ENCODE data around the gene AP3S2.
A peak's percentile ranks its signal among the peaks of the same experiment; 100 is the strongest.

AP3S2 gene

GRCh38 chr15:89823836-89824606, 69.8 kb downstream of the AP3S2 start:
- peak overlapping the region in 19 of 21 experiments; percentile 15 to 87 (median 70) for H3K27ac ChIP-seq
- no peak overlapping the region for H3K4me3 ChIP-seq

GRCh38 chr15:89822951-89823711, 70.7 kb downstream of the AP3S2 start:
- H3K4me3 ChIP-seq: no peak overlapping the region
- H3K27ac ChIP-seq: peak overlapping the region in 20 of 21 experiments; percentile 15 to 87 (median 71)

DNA sequence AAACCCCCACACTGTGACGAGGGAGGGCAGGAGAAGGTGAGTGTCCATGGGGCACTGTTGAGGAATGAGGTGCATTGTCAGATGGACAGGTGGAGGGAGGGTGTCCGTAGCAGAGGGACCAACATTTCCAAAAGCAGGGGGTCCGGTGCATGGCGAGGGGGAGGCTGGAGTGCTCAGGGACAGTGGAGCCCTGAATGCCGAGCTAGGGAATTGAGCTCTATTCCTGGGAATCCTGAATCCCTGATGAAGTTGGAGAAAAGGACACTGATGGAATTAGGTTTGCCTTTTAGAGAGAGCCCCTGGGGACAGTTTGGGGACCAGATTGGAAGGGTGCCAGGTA, 71.2 kb downstream of the AP3S2 start:
- Histone ChIP-seq H3K4me3 (no peak overlapping the region), H3K27ac (peak overlapping the region in 17 of 21 experiments; percentile 45 to 87 (median 70))

GRCh38 chr15:89822026-89822425, 71.8 kb downstream of the AP3S2 start:
- Histone ChIP-seq H3K4me3 (no peak overlapping the region), H3K27ac (peak overlapping the region in 15 of 21 experiments; percentile 45 to 87 (median 70))

DNA sequence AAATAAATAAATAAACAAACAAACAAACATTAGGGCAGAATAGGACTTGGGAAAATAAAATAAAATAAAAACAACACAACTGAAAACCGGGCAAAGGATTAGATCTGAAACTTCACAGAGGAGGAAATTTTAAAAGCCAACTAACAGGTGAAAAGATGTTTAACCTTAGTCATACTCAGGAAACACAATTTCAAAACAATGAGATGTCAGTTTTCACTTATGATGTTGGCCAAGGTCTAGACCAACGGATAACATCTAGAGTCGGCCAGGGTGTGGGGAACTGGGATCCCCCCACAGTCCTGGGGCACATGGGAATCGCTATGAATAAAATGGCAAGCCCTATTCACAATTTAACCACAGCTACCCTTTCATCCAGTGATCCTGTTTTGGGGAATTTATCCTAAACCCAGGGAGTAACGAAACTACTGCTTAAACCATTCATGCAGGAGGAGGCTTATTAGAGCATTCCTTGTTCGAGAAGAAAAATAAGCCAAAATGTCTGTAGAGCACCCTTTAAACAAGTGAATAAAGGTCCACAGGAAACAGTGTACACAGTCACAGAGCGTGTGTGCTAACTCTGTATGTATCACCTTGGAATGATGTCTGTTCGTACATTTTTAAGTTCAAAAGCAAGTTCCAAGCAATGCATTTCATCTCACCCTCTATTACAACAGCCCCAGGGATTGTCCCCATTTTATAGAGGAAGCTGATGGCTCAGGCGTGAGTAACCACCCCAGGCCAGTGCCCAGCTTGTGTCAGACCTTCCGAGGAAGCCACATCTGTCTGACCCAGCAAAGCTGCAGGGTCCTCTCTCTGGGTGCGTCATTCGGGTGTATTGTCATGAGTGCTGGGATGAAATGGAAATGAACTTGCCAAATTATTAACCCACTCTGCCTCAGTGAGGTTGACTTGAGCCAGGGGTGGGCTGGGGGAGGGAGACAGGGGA, 72.9 kb downstream of the AP3S2 start:
- Histone ChIP-seq H3K27ac (peak overlapping the region in 15 of 21 experiments; percentile 1 to 78 (median 55)), H3K4me3 (no peak overlapping the region)

DNA sequence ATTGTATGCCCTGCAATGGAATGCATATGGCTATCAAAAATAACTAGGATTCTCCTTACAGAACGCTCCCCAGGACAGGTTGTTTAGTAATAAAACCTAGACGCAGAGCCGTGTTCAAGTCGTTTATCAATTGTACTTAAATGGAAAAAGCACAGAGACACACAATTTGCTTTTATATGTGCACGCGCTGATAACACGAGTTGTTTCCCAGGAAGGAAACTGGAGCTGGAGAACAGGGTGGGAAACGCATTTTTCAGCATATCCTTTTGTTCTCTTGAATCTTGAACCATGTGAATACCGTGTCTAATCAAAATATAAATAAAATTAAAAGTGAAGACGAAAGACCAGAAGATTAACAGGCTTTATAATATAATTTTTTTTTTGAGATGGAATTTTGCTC, 75.5 kb downstream of the AP3S2 start:
- H3K4me3 ChIP-seq: no peak overlapping the region
- H3K27ac ChIP-seq: no peak overlapping the region

- Histone ChIP-seq H3K27ac (no peak overlapping the region), H3K4me3 (no peak overlapping the region)
Observed at GRCh38 chr15:89817701-89818280, 76.0 kb downstream of the AP3S2 start.

- H3K4me3 ChIP-seq: no peak overlapping the region
- H3K27ac ChIP-seq: no peak overlapping the region
Observed at GRCh38 chr15:89815769-89816168, 78.0 kb downstream of the AP3S2 start.

GRCh38 chr15:89814112-89814742, 79.6 kb downstream of the AP3S2 start:
- Histone ChIP-seq H3K27ac (peak overlapping the region; percentile 19 to 95 (median 82)), H3K4me3 (peak overlapping the region; percentile 29 to 57 (median 50))

- Histone ChIP-seq H3K4me3 (peak overlapping the region; percentile 29 to 57 (median 50)), H3K27ac (peak overlapping the region in 19 of 21 experiments; percentile 29 to 95 (median 82))
Observed at GRCh38 chr15:89813381-89814111, 80.2 kb downstream of the AP3S2 start.

GRCh38 chr15:89812847-89813320, 80.9 kb downstream of the AP3S2 start:
- Histone ChIP-seq H3K4me3 (peak overlapping the region in 4 of 7 experiments; percentile 29 to 57 (median 52)), H3K27ac (peak overlapping the region in 15 of 21 experiments; percentile 39 to 95 (median 81))

DNA sequence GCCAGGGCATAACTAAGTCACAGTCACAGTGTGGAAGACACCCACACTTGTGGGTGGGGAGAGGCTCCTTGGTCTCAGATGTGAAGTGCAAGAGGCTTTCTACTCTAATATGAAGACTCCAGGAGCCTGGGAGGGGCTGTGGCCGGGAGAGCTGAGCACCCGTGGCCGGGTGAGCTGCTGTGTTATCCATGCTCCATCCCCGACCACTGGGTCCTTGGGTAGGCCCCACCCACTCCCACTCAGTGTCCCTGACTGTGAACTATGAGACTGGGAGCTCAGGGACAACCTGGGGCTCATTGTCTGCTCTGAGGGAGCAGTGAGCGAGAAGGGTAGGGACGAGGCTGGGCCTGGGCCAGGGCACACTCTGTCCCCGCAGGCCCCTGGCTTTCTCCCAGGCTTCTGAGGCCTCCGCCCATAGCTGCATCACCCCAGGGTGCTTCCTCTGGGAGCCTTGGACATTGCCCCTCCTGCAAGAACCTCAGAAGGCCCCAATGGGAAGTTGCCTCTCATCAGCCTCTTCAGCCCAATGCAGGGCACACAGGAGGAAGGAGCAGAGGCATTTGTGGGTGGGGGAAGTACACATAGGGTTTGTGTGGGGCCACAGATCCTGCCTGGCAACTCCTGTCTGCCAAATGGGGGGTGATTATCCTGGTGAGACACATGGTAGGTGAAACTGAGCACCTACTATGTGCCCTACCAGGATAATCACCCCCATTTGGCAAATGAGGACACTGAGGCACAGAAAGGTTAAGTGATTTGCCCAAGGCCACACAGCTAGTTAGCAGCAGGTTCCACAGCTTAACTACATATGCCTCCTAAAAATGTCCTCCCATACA, 81.6 kb downstream of the AP3S2 start:
- H3K4me3 ChIP-seq: no peak overlapping the region
- peak overlapping the region in 14 of 21 experiments; percentile 0 to 95 (median 81) for H3K27ac ChIP-seq

- Histone ChIP-seq H3K4me3 (no peak overlapping the region), H3K27ac (no peak overlapping the region)
Observed at GRCh38 chr15:89810837-89811236, 83.0 kb downstream of the AP3S2 start.

DNA sequence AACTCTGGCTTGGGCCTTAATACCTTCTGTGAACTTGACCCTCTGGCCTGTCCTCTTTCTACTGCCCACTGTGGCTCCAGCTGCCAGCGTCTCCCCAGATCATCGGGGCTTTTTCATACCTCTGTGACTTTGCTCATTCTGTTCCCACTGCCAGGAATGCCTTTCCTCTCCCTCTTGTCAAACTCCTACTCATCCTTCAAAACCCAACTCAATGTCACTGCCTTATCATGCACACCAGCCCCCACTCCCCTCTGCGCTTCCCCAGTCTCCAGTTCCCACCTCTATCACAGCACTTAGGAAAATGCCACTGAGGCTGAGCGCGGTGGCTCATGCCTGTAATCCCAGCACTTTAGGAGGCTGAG, 84.0 kb downstream of the AP3S2 start:
- Histone ChIP-seq H3K27ac (no peak overlapping the region), H3K4me3 (no peak overlapping the region)

- Histone ChIP-seq H3K4me3 (no peak overlapping the region), H3K27ac (no peak overlapping the region)
Observed at GRCh38 chr15:89809093-89809786, 84.6 kb downstream of the AP3S2 start.

DNA sequence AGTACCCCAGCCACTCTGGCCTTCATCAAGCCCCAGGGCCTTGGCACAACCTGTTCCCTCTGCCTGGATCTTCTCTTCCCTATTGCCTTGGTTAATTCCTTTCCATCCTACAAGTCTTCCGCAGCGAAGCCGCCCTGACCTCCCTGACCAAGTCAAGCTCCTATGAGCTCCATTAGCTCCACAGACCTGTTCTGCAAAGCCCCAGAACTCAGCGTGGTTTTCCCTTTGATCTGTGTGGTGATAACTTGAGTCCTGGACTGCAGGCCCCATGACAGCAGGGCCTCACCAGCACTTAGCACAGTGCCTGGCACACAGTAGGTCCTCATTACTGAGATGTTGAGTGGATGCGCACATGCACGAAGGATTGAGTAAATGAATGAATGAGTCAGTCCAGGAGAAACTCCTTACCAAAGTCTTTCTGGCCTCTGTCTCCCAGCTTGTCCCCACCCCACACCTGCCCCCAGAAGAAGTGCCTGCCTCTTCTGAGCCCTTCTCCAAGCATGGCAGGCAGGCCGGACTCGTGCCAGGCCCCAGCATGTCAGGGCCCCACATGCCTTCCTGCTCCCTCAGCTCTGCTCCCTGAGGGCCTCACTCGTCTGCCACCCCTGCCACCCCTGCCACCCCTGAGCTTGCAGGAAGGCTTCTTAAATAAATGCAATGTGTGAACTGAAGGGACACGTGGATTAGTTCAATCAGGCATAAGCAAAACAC, 85.5 kb downstream of the AP3S2 start:
- Histone ChIP-seq H3K4me3 (no peak overlapping the region), H3K27ac (peak overlapping the region in 1 of 21 experiments; percentile 11)

All from skin epidermis (tissue), 12 donors.